ENCODE measurements around the gene LIMS2.

LIMS2 gene

GRCh38 chr2:127658641-127659407 lies 16.5 kb downstream of the LIMS2 start:
- no peak for DNase-seq (ENCODE audit: low read depth)

DNA sequence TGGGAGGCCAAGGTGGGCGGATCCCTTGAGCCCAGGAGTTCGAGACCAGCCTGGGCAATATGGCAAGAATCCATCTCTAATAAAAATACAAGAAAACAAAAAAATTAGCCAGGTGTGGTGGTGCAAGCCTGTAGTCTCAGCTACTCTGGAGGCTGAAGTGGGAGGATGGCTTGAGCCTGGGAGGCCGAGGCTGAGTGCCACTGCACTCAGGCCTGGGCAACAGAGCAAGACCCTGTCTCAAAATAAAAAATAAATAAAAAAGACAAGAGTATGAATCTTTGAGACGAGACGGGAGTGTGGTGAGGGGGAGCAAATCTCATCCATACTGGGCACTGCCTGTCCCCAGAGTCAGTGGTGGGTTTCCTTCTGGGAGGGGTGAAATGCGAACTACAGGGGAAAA lies 17.2 kb downstream of the LIMS2 start:
- DNase-seq (ENCODE audit: low read depth), result no peak

DNA sequence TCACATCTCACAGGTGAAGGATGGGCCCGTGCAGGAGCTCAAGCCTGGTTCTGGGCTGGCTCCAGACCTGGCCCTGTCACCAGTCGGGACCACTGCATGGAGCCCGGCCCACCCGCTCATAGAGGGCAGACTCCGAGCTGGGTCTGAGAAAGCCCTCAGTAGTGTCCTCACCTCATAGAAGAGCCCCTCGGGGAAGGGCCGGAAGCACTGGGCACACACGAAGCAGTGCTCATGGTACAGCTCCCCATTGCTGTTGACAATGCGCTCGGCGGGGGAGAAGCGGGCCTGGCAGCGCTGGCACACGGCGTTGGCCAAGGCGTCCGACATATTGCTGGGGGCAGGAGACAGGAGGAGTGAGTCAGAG lies 18.1 kb downstream of the LIMS2 start:
- DNase-seq (ENCODE audit: low read depth), result no peak

- DNase-seq (ENCODE audit: low read depth), result no peak
These were observed 18.6 kb downstream of the LIMS2 start for GRCh38 chr2:127656569-127657231.

DNA sequence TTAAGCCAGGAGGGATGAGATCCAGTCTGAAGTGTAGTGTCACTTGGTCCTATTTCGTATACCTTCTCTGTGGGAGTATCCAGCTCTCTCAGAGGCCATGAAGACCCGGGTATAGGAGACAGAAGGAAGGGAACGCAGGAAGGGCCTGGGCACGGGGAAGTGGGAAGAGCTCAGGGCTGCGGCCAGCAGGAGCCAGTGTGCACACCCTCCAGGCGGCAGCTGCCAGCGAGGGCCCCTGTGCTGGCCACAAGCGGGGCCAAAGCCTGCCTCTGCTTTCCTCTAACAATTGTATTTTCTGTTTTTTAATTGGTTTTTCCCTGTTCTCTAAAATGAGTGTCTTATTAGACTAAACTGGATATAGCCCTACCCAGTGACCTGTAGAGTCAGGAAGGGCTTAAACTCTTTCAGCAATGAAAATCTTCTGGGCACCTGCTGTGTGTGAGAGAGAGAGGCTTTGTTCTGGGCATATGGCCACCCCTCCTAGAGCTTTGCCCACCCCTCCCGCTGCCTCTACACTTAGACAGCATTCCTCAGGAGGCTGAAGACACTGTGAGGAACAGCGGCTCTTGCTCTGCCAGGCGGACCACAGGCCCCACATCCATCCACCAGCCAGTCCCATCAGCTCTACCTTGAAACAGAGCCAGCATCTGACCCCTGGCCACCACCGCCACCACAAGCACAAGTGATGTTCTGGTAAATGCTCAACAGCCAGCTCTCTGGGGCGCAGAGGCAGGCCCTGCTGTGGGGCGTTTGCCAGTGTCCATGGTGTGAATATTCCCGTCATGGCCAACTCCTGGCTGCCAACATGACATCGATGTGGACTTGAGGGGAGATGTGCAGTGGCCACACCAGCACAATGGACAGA lies 19.9 kb downstream of the LIMS2 start:
- DNase-seq (ENCODE audit: low read depth), result no peak

DNA sequence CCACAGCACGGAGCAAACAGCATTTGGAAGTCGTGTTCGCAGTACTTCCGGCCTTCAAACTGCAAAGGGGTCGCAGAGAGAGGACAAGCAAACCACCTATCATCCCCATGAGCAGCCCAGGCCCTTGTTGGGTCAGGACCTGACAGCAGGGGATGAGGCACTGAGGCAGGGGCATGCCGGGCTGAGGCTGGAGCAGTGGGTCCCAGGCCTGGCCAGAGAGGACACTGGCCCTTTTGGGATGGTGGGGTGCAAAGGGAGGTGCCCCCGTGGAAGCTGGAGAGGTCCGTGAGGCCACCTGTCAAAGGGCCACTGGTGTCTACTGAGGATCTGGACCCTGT lies 20.5 kb downstream of the LIMS2 start:
- no peak for DNase-seq (ENCODE audit: low read depth)

GRCh38 chr2:127654084-127654837 lies 21.1 kb downstream of the LIMS2 start:
- no peak for DNase-seq (ENCODE audit: low read depth)

- DNase-seq (ENCODE audit: low read depth), result no peak
These were observed 21.8 kb downstream of the LIMS2 start for GRCh38 chr2:127653421-127654083.

- no peak for DNase-seq (ENCODE audit: low read depth)
These were observed 22.5 kb downstream of the LIMS2 start for GRCh38 chr2:127652786-127653357.

GRCh38 chr2:127651971-127652550 lies 23.3 kb downstream of the LIMS2 start:
- no peak for DNase-seq (ENCODE audit: low read depth)

- DNase-seq (ENCODE audit: low read depth), result no peak
These were observed 23.9 kb downstream of the LIMS2 start for GRCh38 chr2:127651381-127651809.

- no peak for DNase-seq (ENCODE audit: low read depth)
These were observed 24.4 kb downstream of the LIMS2 start for GRCh38 chr2:127650785-127651380.

GRCh38 chr2:127650041-127650784 lies 25.1 kb downstream of the LIMS2 start:
- DNase-seq (ENCODE audit: low read depth), result no peak

GRCh38 chr2:127649684-127650040 lies 25.7 kb downstream of the LIMS2 start:
- peak; percentile 50 for DNase-seq (ENCODE audit: low read depth)

GRCh38 chr2:127649100-127649611 lies 26.2 kb downstream of the LIMS2 start:
- no peak for DNase-seq (ENCODE audit: low read depth)

DNA sequence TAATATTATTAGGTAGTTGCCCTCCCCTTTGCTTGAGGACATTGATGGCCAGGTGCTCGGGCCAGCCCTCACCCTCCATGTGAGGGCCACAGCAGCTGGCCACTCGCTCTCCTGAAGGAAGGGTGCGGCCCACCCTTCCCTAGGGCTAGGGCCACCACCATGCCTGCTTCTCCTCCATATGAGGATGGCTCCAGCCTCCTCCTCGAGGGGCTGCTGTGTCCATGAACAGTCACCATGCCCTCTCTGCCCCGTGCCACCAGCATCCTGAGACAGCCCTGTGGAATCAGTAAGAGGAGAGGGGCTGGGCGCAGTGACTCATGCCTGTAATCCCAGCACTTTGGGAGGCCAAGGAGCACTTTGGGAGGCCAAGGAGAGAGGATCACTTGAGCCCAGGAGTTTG lies 27.0 kb downstream of the LIMS2 start:
- DNase-seq (ENCODE audit: low read depth), result no peak

DNA sequence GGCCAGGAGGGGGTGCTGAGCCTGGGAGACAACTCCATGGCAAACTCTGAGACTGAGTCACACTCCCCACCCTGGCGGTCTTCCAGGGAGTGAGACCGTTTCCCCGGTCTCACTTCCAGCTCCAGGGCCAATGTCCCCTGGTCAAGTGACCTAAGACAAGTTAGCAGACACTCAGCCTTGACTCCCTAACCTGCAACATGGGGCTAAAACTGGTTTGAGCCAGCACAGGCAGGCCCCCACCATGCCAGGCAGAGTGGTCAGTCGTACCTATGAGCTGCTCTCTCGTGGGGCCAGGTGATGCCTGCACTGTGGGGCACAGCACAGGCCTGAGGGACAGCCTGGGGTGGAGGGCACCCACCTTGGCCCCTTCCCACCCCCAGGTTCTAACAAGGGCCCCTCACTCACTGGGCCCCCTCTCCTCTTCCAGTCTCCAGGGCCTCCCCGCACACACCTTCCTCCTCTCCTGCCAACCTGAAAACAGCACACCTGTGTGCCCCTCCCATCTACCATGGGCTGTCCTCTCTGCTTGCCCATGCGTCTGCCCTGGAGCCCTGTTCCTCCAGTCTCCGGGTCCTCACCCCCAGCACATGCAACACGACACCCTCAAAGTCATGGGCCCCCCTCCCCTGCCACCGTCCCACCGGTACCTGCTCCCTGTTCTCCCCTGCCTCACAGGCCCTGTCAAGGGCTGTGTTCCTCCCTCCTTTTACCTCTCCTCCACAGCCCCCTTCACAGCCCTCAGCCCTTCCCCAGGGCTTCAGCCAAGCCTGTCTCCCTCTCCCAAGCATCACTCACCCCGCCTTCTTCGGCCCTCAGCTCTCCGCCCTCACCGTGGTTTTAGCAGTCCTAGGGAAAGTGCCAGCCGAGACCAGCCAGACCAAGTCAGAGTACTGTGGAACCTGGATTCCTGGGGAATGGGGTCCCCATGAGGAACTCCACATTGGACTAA lies 27.8 kb downstream of the LIMS2 start:
- DNase-seq (ENCODE audit: low read depth), result no peak

DNA sequence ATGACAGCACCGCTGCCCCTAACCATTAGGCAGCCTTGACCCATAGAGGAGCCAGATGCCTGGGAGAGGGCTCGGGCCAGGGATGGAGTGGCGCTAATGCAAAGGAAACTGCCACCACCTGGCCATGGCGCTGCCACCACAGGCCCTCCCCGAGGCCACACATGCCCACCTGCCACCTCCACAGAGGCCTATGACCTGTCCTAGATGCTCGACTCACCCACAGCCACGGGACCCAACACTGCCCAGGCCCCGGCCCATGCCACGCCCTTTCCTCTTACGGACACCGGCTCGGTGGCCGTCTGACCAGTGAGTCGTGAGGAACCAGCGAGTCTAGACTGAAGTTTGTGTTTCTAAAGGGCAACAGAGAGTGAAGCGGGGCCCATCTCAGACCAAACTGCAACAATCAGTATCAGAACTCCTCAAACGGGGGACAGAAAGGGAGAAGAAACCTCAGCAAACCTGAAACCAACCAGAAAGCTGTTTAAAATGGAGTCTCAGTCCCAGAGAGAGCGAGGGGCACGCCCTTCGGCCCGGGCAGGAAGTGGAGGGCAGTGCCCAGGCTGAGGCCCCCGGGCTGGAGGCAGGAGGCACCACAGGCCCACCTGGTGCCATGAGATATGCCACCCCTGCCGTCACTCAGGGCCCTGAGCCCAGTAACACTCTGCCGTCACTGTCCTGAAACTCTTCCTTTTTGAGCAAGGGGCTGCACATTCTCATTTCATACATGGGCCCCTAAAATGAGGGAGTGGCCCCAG lies 28.7 kb downstream of the LIMS2 start:
- DNase-seq (ENCODE audit: low read depth), result no peak
